Cardiac muscle cell (in vitro differentiated cells and primary cell): ENCODE results near the gene CTIF. TPM values are rescaled to one million over a fixed set of nuclear protein-coding genes. Genes with fewer than 3 reads are reported as not detected.

ENCODE experiments used
- DNase-seq, 2 donors: peaks; one replicate each; pipeline versions ENCODE4 v3.0.0 to v3.0.0-alpha.2; 2010 to 2017; ENCODE audit warnings: low read depth in 1 of 2, low spot score in 1 of 2
- H3K27ac ChIP-seq: fragments of 200-600 bp; sonication (generic); 2 replicates; pipeline ENCODE4 v1.5.1; 2016
- H3K27me3 ChIP-seq: fragments of 200-600 bp; sonication (generic); 2 replicates; pipeline ENCODE4 v1.6.0; 2016; ENCODE audit warnings: control low read depth
- H3K36me3 ChIP-seq: fragments of 200-600 bp; sonication (generic); 2 replicates; pipeline ENCODE4 v1.5.1; 2016; ENCODE audit warnings: control low read depth
- H3K4me1 ChIP-seq: fragments of 200-600 bp; sonication (generic); 2 replicates; pipeline ENCODE4 v1.8.1; 2017; ENCODE audit warnings: low read depth, mild to moderate bottlenecking, mixed run types
- H3K4me3 ChIP-seq: fragments of 200-600 bp; sonication (generic); 2 replicates; pipeline ENCODE4 v1.5.1; 2016; ENCODE audit warnings: mild to moderate bottlenecking
- H3K9me3 ChIP-seq: fragments of 200-600 bp; sonication (generic); 2 replicates; pipeline ENCODE4 v1.5.1; 2017; ENCODE audit warnings: low read depth, mild to moderate bottlenecking, control low read depth
- polyA plus RNA-seq: library from polyadenylated mRNA; unstranded; fragments of >200 nt; fragmentation: Nextera tagmentation; extraction: Ambion mirVana; gene quantifications from 2 replicates; pipeline ENCODE4 v1.2.1, GENCODE V29; 2016
- total RNA-seq: library from RNA; depleted of rRNA; stranded (reverse); fragments of >200 nt; gene quantifications from 2 replicates; pipeline ENCODE4 v1.2.3, GENCODE V29; 2016
- TF ChIP-seq, protein P1 (sequence below): IDR thresholded peaks from 2 replicates; pipeline ENCODE4 v1.5.1; 2012; ENCODE audit warnings: low read depth, mild to moderate bottlenecking, low read length

CTIF gene
- total and polyA plus RNA-seq, 2 experiments from 2014 or later = 16.5 to 22.0 TPM

DNA sequence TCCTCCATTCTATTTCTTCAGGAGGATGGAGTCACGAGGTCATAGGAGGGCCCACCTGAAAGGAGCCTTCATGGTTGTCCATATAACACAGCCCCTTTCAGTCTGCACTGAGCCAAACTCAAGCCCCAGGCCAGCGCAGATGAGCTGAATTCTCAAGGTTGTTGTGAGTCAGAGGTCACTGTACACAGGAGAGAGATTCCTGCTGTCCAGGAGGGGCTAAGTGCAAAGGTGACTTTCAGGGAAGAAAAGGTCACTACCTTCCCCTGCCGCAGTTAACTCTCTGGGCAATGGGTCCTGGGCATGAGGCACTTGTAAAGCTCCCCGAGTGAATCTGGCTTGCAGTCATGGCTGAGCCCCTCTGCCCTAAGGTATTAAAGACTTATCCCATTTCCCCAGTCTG lies 150.7 kb downstream of the CTIF start:
- no peak overlapping the region for H3K27ac ChIP-seq
- H3K4me3 ChIP-seq = no peak overlapping the region
- no peaks in the 10 kb centered on the region for H3K27me3 ChIP-seq
- TF ChIP-seq, protein P1, sequence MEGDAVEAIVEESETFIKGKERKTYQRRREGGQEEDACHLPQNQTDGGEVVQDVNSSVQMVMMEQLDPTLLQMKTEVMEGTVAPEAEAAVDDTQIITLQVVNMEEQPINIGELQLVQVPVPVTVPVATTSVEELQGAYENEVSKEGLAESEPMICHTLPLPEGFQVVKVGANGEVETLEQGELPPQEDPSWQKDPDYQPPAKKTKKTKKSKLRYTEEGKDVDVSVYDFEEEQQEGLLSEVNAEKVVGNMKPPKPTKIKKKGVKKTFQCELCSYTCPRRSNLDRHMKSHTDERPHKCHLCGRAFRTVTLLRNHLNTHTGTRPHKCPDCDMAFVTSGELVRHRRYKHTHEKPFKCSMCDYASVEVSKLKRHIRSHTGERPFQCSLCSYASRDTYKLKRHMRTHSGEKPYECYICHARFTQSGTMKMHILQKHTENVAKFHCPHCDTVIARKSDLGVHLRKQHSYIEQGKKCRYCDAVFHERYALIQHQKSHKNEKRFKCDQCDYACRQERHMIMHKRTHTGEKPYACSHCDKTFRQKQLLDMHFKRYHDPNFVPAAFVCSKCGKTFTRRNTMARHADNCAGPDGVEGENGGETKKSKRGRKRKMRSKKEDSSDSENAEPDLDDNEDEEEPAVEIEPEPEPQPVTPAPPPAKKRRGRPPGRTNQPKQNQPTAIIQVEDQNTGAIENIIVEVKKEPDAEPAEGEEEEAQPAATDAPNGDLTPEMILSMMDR = no peak
- H3K36me3 ChIP-seq = no peaks in the 10 kb centered on the region
- no peak for DNase-seq
- H3K9me3 ChIP-seq = no peaks in the 10 kb centered on the region
- no peaks in the 10 kb centered on the region for H3K4me1 ChIP-seq

DNA sequence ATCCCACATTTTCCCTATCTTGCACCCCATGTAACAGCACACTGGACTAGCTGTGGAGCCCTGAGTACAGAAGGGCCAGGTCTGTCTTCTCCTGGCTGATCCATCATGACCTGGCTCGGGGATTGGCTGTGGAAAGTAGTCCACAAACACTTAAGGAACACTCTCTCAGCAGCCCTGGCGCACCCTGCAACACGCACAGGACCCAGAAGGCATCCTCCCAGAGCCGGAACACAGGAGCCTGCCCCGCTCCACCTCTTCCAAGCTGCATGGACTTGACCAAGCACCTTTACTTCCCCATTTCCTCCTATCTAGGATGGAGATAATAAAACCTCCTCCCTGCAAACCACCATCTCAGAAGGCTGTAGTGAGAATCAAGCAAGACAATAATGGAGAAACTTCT lies 151.7 kb downstream of the CTIF start:
- Histone ChIP-seq H3K27me3 (no peaks in the 10 kb centered on the region), H3K27ac (no peak overlapping the region), H3K4me1 (no peaks in the 10 kb centered on the region), H3K4me3 (no peak overlapping the region), H3K9me3 (no peaks in the 10 kb centered on the region), H3K36me3 (no peaks in the 10 kb centered on the region)
- no peak for DNase-seq
- TF ChIP-seq, protein P1 = no peak

DNA sequence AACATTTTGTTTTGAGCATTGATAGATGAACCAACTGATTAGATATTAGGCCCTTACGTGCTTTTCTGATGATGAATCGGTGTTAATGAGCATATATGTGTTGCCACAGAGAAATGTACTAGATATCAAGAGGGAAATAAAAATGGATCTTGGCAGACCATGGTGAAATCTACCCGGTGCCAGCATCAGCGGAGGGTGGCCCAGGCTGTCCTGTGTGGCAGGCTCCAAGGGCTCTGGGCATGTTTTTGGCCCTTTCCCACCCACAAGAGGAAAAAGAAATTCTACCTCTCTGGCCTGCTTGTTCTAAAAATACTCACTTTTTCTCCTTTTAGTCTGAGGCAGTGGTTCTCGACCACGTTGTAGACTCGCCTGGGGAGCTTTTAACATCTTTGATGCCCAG lies 154.2 kb downstream of the CTIF start:
- H3K27ac ChIP-seq = no peak overlapping the region
- no peak for DNase-seq
- TF ChIP-seq, protein P1 = no peak
- H3K4me1 ChIP-seq = no peaks in the 10 kb centered on the region
- no peaks in the 10 kb centered on the region for H3K27me3 ChIP-seq
- no peaks in the 10 kb centered on the region for H3K36me3 ChIP-seq
- H3K9me3 ChIP-seq = no peaks in the 10 kb centered on the region
- H3K4me3 ChIP-seq = no peak overlapping the region

DNA sequence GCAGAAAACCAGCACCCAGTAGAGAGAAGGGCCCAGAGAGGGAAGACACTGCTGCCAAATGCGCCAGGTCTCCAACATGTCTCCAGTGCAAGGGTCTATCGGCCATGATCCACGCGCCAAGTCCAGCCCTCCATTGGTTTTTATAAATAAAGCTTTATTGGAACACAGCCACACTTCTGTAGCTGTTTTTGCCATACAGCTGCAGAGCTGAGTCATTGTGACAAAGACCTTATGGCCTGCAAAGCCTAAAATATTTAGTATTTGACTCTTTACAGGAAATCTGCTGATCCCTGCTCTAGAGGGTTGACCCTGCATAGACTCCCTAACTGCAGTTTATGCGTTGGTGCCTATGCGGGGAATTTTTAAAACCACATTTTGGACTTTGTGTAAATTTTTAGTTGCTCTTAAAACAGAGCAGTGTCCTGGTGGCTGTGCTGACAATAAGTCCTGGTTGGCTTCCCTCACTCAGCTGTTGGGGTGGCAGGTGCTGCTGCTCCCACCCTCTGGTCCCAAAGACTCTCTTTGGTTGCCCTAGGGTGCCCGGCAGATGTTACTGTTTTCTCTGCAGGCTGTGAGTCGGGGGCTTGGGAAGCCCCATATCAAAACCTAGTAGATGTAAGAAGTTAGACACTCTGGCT lies 154.9 kb downstream of the CTIF start:
- Histone ChIP-seq H3K4me1 (no peaks in the 10 kb centered on the region), H3K27ac (no peak overlapping the region), H3K36me3 (no peaks in the 10 kb centered on the region), H3K9me3 (no peaks in the 10 kb centered on the region), H3K4me3 (no peak overlapping the region), H3K27me3 (no peaks in the 10 kb centered on the region)
- DNase-seq = peak in 1 of 2 donors; percentile 37
- TF ChIP-seq, protein P1 = no peak

DNA sequence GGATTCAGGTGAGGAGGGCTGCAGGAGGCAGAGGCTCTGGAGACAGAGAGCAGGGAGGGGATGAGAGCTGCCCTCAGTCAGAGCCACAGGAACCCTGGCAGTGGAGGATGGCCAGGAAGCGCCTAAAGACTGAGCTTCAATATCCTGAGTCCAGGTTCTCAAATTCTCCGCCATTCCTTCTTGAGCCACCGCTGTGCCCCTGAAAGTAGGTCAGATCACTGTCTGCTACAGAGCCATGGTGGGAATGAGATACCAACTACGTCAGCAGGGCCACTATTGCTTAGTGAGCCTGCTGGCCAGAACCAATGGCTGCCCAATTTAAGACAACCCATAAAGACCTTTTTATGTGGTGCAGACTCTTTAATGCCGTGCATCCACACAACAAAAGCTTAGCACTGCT lies 155.5 kb downstream of the CTIF start:
- Histone ChIP-seq H3K27me3 (no peaks in the 10 kb centered on the region), H3K27ac (no peak overlapping the region), H3K4me3 (no peak overlapping the region), H3K9me3 (no peaks in the 10 kb centered on the region), H3K4me1 (no peaks in the 10 kb centered on the region), H3K36me3 (no peaks in the 10 kb centered on the region)
- no peak for DNase-seq
- TF ChIP-seq, protein P1 = no peak
